DOHH2 (cell line): ENCODE results near the gene BNC2.

Source experiments
- EZH2phosphoT487 ChIP-seq: fragments of 200-600 bp; sonication (generic); IDR thresholded peaks from 2 replicates; pipeline ENCODE4 v1.6.1; 2017; ENCODE audit warnings: borderline replicate concordance, mild to moderate bottlenecking, antibody characterized with exemption, low read length, moderate library complexity, mixed read lengths
- TF ChIP-seq, protein P1 (sequence below): fragments of 200-600 bp; sonication (generic); IDR thresholded peaks from one replicate; pipeline ENCODE4 v1.5.1; 2014; ENCODE audit warnings: antibody characterized with exemption, mild to moderate bottlenecking, low read depth, low read length; ENCODE audit not compliant: poor library complexity, severe bottlenecking

DNA sequence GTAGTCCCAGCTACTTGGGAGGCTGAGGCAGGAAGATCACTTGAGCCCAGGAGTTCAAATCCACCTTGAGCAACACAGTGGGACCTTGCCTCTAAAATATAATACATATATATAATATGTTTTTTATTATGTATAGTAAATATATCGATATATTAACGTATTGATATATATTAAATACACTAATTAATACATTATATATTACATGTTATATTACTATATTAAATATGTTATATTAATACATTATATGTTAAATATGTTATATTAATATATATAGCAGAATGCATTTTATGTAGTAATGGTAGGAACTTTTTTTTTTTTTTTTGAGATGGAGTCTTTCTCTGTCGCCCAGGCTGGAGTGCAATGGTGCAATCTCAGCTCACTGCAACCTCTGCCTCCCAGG lies 18.1 kb upstream of the BNC2 start:
- TF ChIP-seq, protein P1, sequence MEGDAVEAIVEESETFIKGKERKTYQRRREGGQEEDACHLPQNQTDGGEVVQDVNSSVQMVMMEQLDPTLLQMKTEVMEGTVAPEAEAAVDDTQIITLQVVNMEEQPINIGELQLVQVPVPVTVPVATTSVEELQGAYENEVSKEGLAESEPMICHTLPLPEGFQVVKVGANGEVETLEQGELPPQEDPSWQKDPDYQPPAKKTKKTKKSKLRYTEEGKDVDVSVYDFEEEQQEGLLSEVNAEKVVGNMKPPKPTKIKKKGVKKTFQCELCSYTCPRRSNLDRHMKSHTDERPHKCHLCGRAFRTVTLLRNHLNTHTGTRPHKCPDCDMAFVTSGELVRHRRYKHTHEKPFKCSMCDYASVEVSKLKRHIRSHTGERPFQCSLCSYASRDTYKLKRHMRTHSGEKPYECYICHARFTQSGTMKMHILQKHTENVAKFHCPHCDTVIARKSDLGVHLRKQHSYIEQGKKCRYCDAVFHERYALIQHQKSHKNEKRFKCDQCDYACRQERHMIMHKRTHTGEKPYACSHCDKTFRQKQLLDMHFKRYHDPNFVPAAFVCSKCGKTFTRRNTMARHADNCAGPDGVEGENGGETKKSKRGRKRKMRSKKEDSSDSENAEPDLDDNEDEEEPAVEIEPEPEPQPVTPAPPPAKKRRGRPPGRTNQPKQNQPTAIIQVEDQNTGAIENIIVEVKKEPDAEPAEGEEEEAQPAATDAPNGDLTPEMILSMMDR, result no peak
- no peak for TF ChIP-seq EZH2phosphoT487
